Calu3 (cell line): ENCODE measurements around the gene TMPRSS11D. TPM values are rescaled to one million over a fixed set of nuclear protein-coding genes. Genes with fewer than 3 reads are reported as not detected.

Source experiments
- BruUV-seq: library from RNA; stranded (reverse); fragments of 400-500 nt; replicated peaks from 2 replicates; lab custom pipeline; 2021; lab: Mats Ljungman, UMichigan
- CTCF ChIA-PET: fragments of 300-600 bp; sonication (Branson Sonifier 250); formaldehyde crosslinking; loops from one replicate; lab custom pipeline; 2022; ENCODE audit warnings: antibody characterized with exemption; lab: Charles Lee
- DNase-seq: peaks from one replicate; pipeline ENCODE4 v3.0.0; 2022
- H3K27ac Mint-ChIP-seq: one replicate; pipeline ENCODE4 v1.8.0; 2022; ENCODE audit warnings: mixed read lengths; ENCODE audit not compliant: unreplicated experiment
- H3K27me3 Mint-ChIP-seq: one replicate; pipeline ENCODE4 v1.8.0; 2022; ENCODE audit warnings: mixed read lengths; ENCODE audit not compliant: unreplicated experiment
- H3K36me3 Mint-ChIP-seq: one replicate; pipeline ENCODE4 v1.8.0; 2022; ENCODE audit warnings: mild to moderate bottlenecking, moderate library complexity, mixed read lengths; ENCODE audit not compliant: insufficient read depth, unreplicated experiment
- H3K4me1 Mint-ChIP-seq: one replicate; pipeline ENCODE4 v1.8.0; 2022; ENCODE audit warnings: mild to moderate bottlenecking, low read depth, mixed read lengths; ENCODE audit not compliant: unreplicated experiment
- H3K4me3 Mint-ChIP-seq: one replicate; pipeline ENCODE4 v1.8.0; 2022; ENCODE audit warnings: mild to moderate bottlenecking, low read depth, moderate library complexity, mixed read lengths; ENCODE audit not compliant: unreplicated experiment
- H3K9me3 Mint-ChIP-seq: one replicate; pipeline ENCODE4 v1.8.0; 2022; ENCODE audit warnings: low read depth, mixed read lengths; ENCODE audit not compliant: unreplicated experiment
- CTCF ChIP-seq: fragments of 200-600 bp; IDR thresholded peaks from one replicate; pipeline ENCODE4 v1.8.0; 2022; ENCODE audit warnings: antibody characterized with exemption; ENCODE audit not compliant: unreplicated experiment
- intact Hi-C: fragments of 100-400 bp; cut with micrococcal nuclease; formaldehyde crosslinking; loops from one replicate; pipeline ENCODE4 v1.10.0; 2022; ENCODE audit not compliant: unreplicated experiment
- total RNA-seq: library from RNA; stranded (reverse); gene quantifications from 2 replicates; pipeline ENCODE4 v1.2.3, GENCODE V29; 2022

The TMPRSS11D gene
- total RNA-seq, 1 experiment from 2014 or later, result not detected

- Mint-ChIP-seq H3K4me1 (no peaks in the 10 kb centered on the region), H3K27me3 (no peaks in the 10 kb centered on the region), H3K9me3 (no peaks in the 10 kb centered on the region), H3K4me3 (no peak overlapping the region), H3K27ac (no peak overlapping the region), H3K36me3 (no peaks in the 10 kb centered on the region)
- no peak for DNase-seq
- intact Hi-C loops, result no loop called here
- BruUV-seq, result no TSS peak
- TF ChIP-seq CTCF, result no peak
- CTCF ChIA-PET, result no interaction called here
These were observed 2.0 kb upstream of the TMPRSS11D start for GRCh38 chr4:67885762-67886161.

GRCh38 chr4:67884701-67885100, 899 bp upstream of the TMPRSS11D start:
- BruUV-seq, result no TSS peak
- H3K27ac Mint-ChIP-seq, result no peak overlapping the region
- no peak overlapping the region for H3K4me3 Mint-ChIP-seq
- no peak for DNase-seq
- H3K27me3 Mint-ChIP-seq, result no peaks in the 10 kb centered on the region
- CTCF ChIA-PET, result no interaction called here
- no peak for TF ChIP-seq CTCF
- H3K36me3 Mint-ChIP-seq, result no peaks in the 10 kb centered on the region
- intact Hi-C loops, result no loop called here
- no peaks in the 10 kb centered on the region for H3K9me3 Mint-ChIP-seq
- H3K4me1 Mint-ChIP-seq, result no peaks in the 10 kb centered on the region

- CTCF ChIA-PET, result no interaction called here
- Mint-ChIP-seq H3K27ac (no peak overlapping the region), H3K4me3 (no peak overlapping the region), H3K36me3 (no peaks in the 10 kb centered on the region), H3K9me3 (no peaks in the 10 kb centered on the region), H3K27me3 (no peaks in the 10 kb centered on the region), H3K4me1 (no peaks in the 10 kb centered on the region)
- no peak for DNase-seq
- no peak for TF ChIP-seq CTCF
- BruUV-seq, result no TSS peak
- intact Hi-C loops, result no loop called here
These were observed 344 bp downstream of the TMPRSS11D start for GRCh38 chr4:67883458-67883857.

- H3K4me1 Mint-ChIP-seq, result no peaks in the 10 kb centered on the region
- no peaks in the 10 kb centered on the region for H3K27me3 Mint-ChIP-seq
- DNase-seq, result no peak
- no peaks in the 10 kb centered on the region for H3K36me3 Mint-ChIP-seq
- CTCF ChIA-PET, result no interaction called here
- intact Hi-C loops, result no loop called here
- H3K4me3 Mint-ChIP-seq, result no peak overlapping the region
- no peaks in the 10 kb centered on the region for H3K9me3 Mint-ChIP-seq
- no peak overlapping the region for H3K27ac Mint-ChIP-seq
- no peak for TF ChIP-seq CTCF
- no TSS peak for BruUV-seq
These were observed 2.8 kb downstream of the TMPRSS11D start for GRCh38 chr4:67880866-67881610.
